H9 (cell line): ENCODE results near the gene HPS4. TPM values are rescaled to one million over a fixed set of nuclear protein-coding genes. Genes with fewer than 3 reads are reported as not detected.

ENCODE experiments used
- DNase-seq: peaks from one replicate; pipeline ENCODE4 v3.0.0-alpha.2; 2017
- H2AFZ ChIP-seq: one replicate; pipeline ENCODE4 v1.6.1; 2013; ENCODE audit warnings: mild to moderate bottlenecking, low read length, control low read depth, moderate library complexity
- H2AK5ac ChIP-seq: 2 replicates; pipeline ENCODE4 v1.6.1; 2013; ENCODE audit warnings: low read length, control low read depth, mixed read lengths; ENCODE audit not compliant: insufficient read length
- H2BK120ac ChIP-seq: one replicate; pipeline ENCODE4 v1.6.1; 2013; ENCODE audit warnings: low read depth, mild to moderate bottlenecking, low read length, control low read depth, inconsistent platforms; ENCODE audit not compliant: poor library complexity, severe bottlenecking
- H2BK12ac ChIP-seq: 2 replicates; pipeline ENCODE4 v1.6.1; 2013; ENCODE audit warnings: low read length, control low read depth, mixed read lengths, low read depth; ENCODE audit not compliant: insufficient read length
- H2BK15ac ChIP-seq: 2 replicates; pipeline ENCODE4 v1.6.1; 2013; ENCODE audit warnings: low read depth, low read length, control low read depth
- H2BK20ac ChIP-seq: one replicate; pipeline ENCODE4 v1.6.1; 2013; ENCODE audit warnings: low read depth, mild to moderate bottlenecking, low read length, control low read depth, inconsistent platforms; ENCODE audit not compliant: poor library complexity, severe bottlenecking
- H2BK5ac ChIP-seq: 2 replicates; pipeline ENCODE4 v1.6.1; 2013; ENCODE audit warnings: low read length, control low read depth, mixed read lengths; ENCODE audit not compliant: insufficient read length
- H3K14ac ChIP-seq: 2 replicates; pipeline ENCODE4 v1.6.1; 2013; ENCODE audit warnings: low read length, control low read depth; ENCODE audit not compliant: insufficient read depth
- H3K18ac ChIP-seq: 2 replicates; pipeline ENCODE4 v1.6.1; 2013; ENCODE audit warnings: low read depth, mild to moderate bottlenecking, mixed read lengths, low read length, control low read depth; ENCODE audit not compliant: insufficient read length
- H3K23ac ChIP-seq: 2 replicates; pipeline ENCODE4 v1.6.1; 2013; ENCODE audit warnings: low read length, control low read depth, mixed read lengths, low read depth; ENCODE audit not compliant: insufficient read length
- H3K23me2 ChIP-seq: 2 replicates; pipeline ENCODE4 v1.6.1; 2013; ENCODE audit warnings: low read depth, mild to moderate bottlenecking, mixed read lengths, low read length, control low read depth; ENCODE audit not compliant: insufficient read length, poor library complexity, severe bottlenecking
- H3K27ac ChIP-seq: 2 replicates; pipeline ENCODE4 v1.5.1; 2013; ENCODE audit warnings: low read length, control low read depth, mixed read lengths, low read depth; ENCODE audit not compliant: insufficient read length
- H3K27me3 ChIP-seq: 2 replicates; pipeline ENCODE4 v1.6.1; 2013; ENCODE audit warnings: low read length, control low read depth, inconsistent platforms; ENCODE audit not compliant: insufficient read depth
- H3K4ac ChIP-seq: 2 replicates; pipeline ENCODE4 v1.6.1; 2013; ENCODE audit warnings: low read depth, mild to moderate bottlenecking, control low read depth, inconsistent platforms, low read length, moderate library complexity
- H3K4me1 ChIP-seq: 2 replicates; pipeline ENCODE4 v1.6.1; 2013; ENCODE audit warnings: low read length, control low read depth, inconsistent platforms; ENCODE audit not compliant: insufficient read depth
- H3K4me2 ChIP-seq: 2 replicates; pipeline ENCODE4 v1.6.1; 2013; ENCODE audit warnings: low read length, control low read depth, mixed read lengths; ENCODE audit not compliant: insufficient read length, insufficient read depth
- H3K56ac ChIP-seq: 2 replicates; pipeline ENCODE4 v1.6.1; 2013; ENCODE audit warnings: low read depth, mild to moderate bottlenecking, mixed read lengths, low read length, control low read depth; ENCODE audit not compliant: insufficient read length
- H3K79me1 ChIP-seq: 2 replicates; pipeline ENCODE4 v1.6.1; 2013; ENCODE audit warnings: low read depth, mild to moderate bottlenecking, moderate library complexity, low read length, control low read depth, inconsistent platforms; ENCODE audit not compliant: insufficient read depth, poor library complexity, severe bottlenecking
- H3K79me2 ChIP-seq: 2 replicates; pipeline ENCODE4 v1.6.1; 2013; ENCODE audit warnings: low read length, control low read depth, inconsistent platforms; ENCODE audit not compliant: insufficient read depth
- H3K9ac ChIP-seq: 2 replicates; pipeline ENCODE4 v1.6.1; 2013; ENCODE audit warnings: low read length, control low read depth, mixed read lengths; ENCODE audit not compliant: insufficient read length; ENCODE audit errors: extremely low read depth
- H3K9me3 ChIP-seq: one replicate; pipeline ENCODE4 v1.6.1; 2013; ENCODE audit warnings: low read depth, low read length, inconsistent platforms; ENCODE audit not compliant: control insufficient read depth
- H3T11ph ChIP-seq: one replicate; pipeline ENCODE4 v1.6.1; 2013; ENCODE audit warnings: mild to moderate bottlenecking, low read length, control low read depth, inconsistent platforms
- H4K20me1 ChIP-seq: one replicate; pipeline ENCODE4 v1.6.1; 2013; ENCODE audit not compliant: control insufficient read depth, insufficient read length, insufficient read depth
- H4K5ac ChIP-seq: 2 replicates; pipeline ENCODE4 v1.6.1; 2013; ENCODE audit warnings: low read depth, mild to moderate bottlenecking, mixed read lengths, low read length, control low read depth; ENCODE audit not compliant: insufficient read length
- H4K8ac ChIP-seq: replicated peaks from 2 replicates; pipeline ENCODE4 v1.6.1; 2013; ENCODE audit warnings: low read length, control low read depth, mixed read lengths, low read depth; ENCODE audit not compliant: insufficient read length
- H4K91ac ChIP-seq: 2 replicates; pipeline ENCODE4 v1.6.1; 2013; ENCODE audit warnings: low read depth, mild to moderate bottlenecking, moderate library complexity, mixed read lengths, low read length, control low read depth; ENCODE audit not compliant: insufficient read length
- H3K27ac Mint-ChIP-seq, 3 experiments: 2 replicates in 2 of 3; 3 replicates in 1 of 3; pipeline ENCODE4 v1.8.0; 2020 to 2021; ENCODE audit warnings: mixed read lengths in 3 of 3, mild to moderate bottlenecking in 1 of 3, moderate library complexity in 1 of 3
- H3K27me3 Mint-ChIP-seq: 2 replicates; pipeline ENCODE4 v1.8.0; 2021; ENCODE audit warnings: low read depth, mild to moderate bottlenecking, moderate library complexity, mixed read lengths
- H3K36me3 Mint-ChIP-seq, 3 experiments: 2 replicates in 2 of 3; 3 replicates in 1 of 3; pipeline ENCODE4 v1.8.0; 2020 to 2021; ENCODE audit warnings: low read depth in 3 of 3, mixed read lengths in 3 of 3; ENCODE audit not compliant: insufficient read depth in 1 of 3
- H3K4me1 Mint-ChIP-seq, 2 experiments: 2 replicates each; pipeline ENCODE4 v1.8.0; 2020; ENCODE audit warnings: mixed read lengths in 2 of 2
- H3K4me3 Mint-ChIP-seq, 2 experiments: 2 replicates in 1 of 2; 3 replicates in 1 of 2; pipeline ENCODE4 v1.8.0; 2020 to 2021; ENCODE audit warnings: mild to moderate bottlenecking in 2 of 2, mixed read lengths in 2 of 2, moderate library complexity in 1 of 2
- H3K9me3 Mint-ChIP-seq, 2 experiments: 2 replicates in 1 of 2; 3 replicates in 1 of 2; pipeline ENCODE4 v1.8.0; 2020; ENCODE audit warnings: mild to moderate bottlenecking in 2 of 2, mixed read lengths in 2 of 2, moderate library complexity in 1 of 2
- CTCF ChIP-seq: fragments of 200-600 bp; sonication (generic); conservative IDR thresholded peaks from 3 replicates; pipeline ENCODE4 v1.8.0; 2021; ENCODE audit warnings: antibody characterized with exemption, mild to moderate bottlenecking
- WGBS: extraction: QIAGEN DNeasy Blood & Tissue Kit; methylation state at CpG from one replicate; pipeline ENCODE4 v1.1.7; 2013; ENCODE audit warnings: missing lambda C conversion rate, low lambda C conversion rate, mixed read lengths; ENCODE audit not compliant: insufficient read length; ENCODE audit errors: extremely low coverage; 5-methylcytosine and 5-hydroxymethylcytosine counted together
- total RNA-seq: library from RNA; stranded (reverse); gene quantifications from 2 replicates; pipeline ENCODE4 v1.2.1, GENCODE V29; 2021

HPS4 gene
- total RNA-seq, 1 experiment from 2014 or later = 26.2 TPM

GRCh38 chr22:26514419-26515161 is 31.0 kb upstream of the HPS4 start:
- no peak overlapping the region for H3K4me3 Mint-ChIP-seq
- H2BK120ac ChIP-seq = no peak overlapping the region
- H3K56ac ChIP-seq = no peak overlapping the region
- WGBS = no CpG with 5 or more reads among the region's 12 CpGs
- H2BK20ac ChIP-seq = no peak overlapping the region
- H3K9me3 Mint-ChIP-seq = no peaks in the 10 kb centered on the region
- H2BK15ac ChIP-seq = no peak overlapping the region
- no peak overlapping the region for H3K18ac ChIP-seq
- no peak overlapping the region for H2AFZ ChIP-seq
- H4K8ac ChIP-seq = no peak overlapping the region
- H3K4me2 ChIP-seq = no peak overlapping the region
- H3K27me3 Mint-ChIP-seq = no peaks in the 10 kb centered on the region
- H3K14ac ChIP-seq = no peak overlapping the region
- H3K36me3 Mint-ChIP-seq = peaks cover 3 to 10% (median 9%) of the 10 kb centered on the region in 3 experiments; a peak in 5 of 7 replicates
- no peaks in the 10 kb centered on the region for H3K27me3 ChIP-seq
- peaks cover 3% of the 10 kb centered on the region for H3K4me1 ChIP-seq
- H4K91ac ChIP-seq = no peak overlapping the region
- no peak overlapping the region for H3T11ph ChIP-seq
- H3K9me3 ChIP-seq = no peaks in the 10 kb centered on the region
- H3K27ac Mint-ChIP-seq = no peak overlapping the region
- peaks cover 20 to 24% of the 10 kb centered on the region in 2 experiments for H3K4me1 Mint-ChIP-seq
- no peak overlapping the region for H3K27ac ChIP-seq
- no peak for DNase-seq
- H3K23ac ChIP-seq = no peak overlapping the region
- no peak for TF ChIP-seq CTCF
- H4K20me1 ChIP-seq = no peaks in the 10 kb centered on the region
- no peaks in the 10 kb centered on the region for H3K79me1 ChIP-seq
- H3K4ac ChIP-seq = no peak overlapping the region
- no peak overlapping the region for H3K9ac ChIP-seq
- peaks cover 3% of the 10 kb centered on the region; the same call in 1 of the 2 replicates for H3K79me2 ChIP-seq
- peaks cover 10% of the 10 kb centered on the region for H3K23me2 ChIP-seq
- no peak overlapping the region for H4K5ac ChIP-seq
- H2AK5ac ChIP-seq = no peak overlapping the region
- no peak overlapping the region for H2BK5ac ChIP-seq
- no peak overlapping the region for H2BK12ac ChIP-seq
